HG03457 (cell line): ENCODE data around the gene IFNA16.
"Not testable (repeated sequence)": the region's sequence is repeated elsewhere in the genome, so short reads cannot be mapped to it uniquely, and the experiment has no call there.

ENCODE experiments used
- ATAC-seq: cut with Tn5 transposase; IDR thresholded peaks from one replicate; pipeline ENCODE4 v1.9.1; 2021; ENCODE audit warnings: moderate number of reproducible peaks; ENCODE audit not compliant: unreplicated experiment

Gene IFNA16

GRCh38 chr9:21202105-21202504 lies 15.0 kb downstream of the IFNA16 start, which contains the start of gene IFNA7:
Gene IFNA7, minus strand, starts transcription at chr9:21202205. Its CDS starts 40 bp downstream, at chr9:21202165.
- not testable (repeated sequence) for ATAC-seq

- ATAC-seq, result peak; percentile 87
These were observed 22.0 kb downstream of the IFNA16 start for GRCh38 chr9:21194867-21195776.

- not testable (repeated sequence) for ATAC-seq
These were observed 29.6 kb downstream of the IFNA16 start, which contains the start of gene IFNA4 for GRCh38 chr9:21187487-21187886. Gene IFNA4, minus strand, starts transcription at chr9:21187587. Its CDS starts 56 bp downstream, at chr9:21187531.

- peak; percentile 90 for ATAC-seq
These were observed 34.0 kb downstream of the IFNA16 start for GRCh38 chr9:21182810-21183736.

GRCh38 chr9:21174671-21175070 lies 42.4 kb downstream of the IFNA16 start:
- no peak for ATAC-seq

- no peak for ATAC-seq
These were observed 45.0 kb downstream of the IFNA16 start for GRCh38 chr9:21172156-21172555.

GRCh38 chr9:21171351-21171750 lies 45.8 kb downstream of the IFNA16 start:
- no peak for ATAC-seq

- not testable (repeated sequence) for ATAC-seq
These were observed 50.6 kb downstream of the IFNA16 start, which contains the start of gene IFNA21 for GRCh38 chr9:21166560-21166959. Gene IFNA21, minus strand, starts transcription at chr9:21166660. Its CDS starts 48 bp downstream, at chr9:21166612.
